Peyer's patch (tissue), 4 donors: ENCODE results near the gene LRG1. TPM values are rescaled to one million over a fixed set of nuclear protein-coding genes. Genes with fewer than 3 reads are reported as not detected.
A peak's percentile ranks its signal among the peaks of the same experiment; 100 is the strongest.

Source experiments
- DNase-seq, 3 donors: peaks; one replicate each; pipeline ENCODE4 v3.0.0-alpha.2; 2017 to 2019
- H3K27ac ChIP-seq, 4 donors: fragments of 200-600 bp; sonication (generic); one replicate each; pipeline ENCODE4 v1.5.1; 2016 to 2019
- H3K27me3 ChIP-seq, 2 donors: fragments of 200-600 bp; sonication (generic); one replicate each; pipeline ENCODE4 v1.5.1; 2019
- H3K36me3 ChIP-seq, 3 donors: fragments of 200-600 bp; sonication (generic); one replicate each; pipeline ENCODE4 v1.5.1; 2016 to 2019
- H3K4me1 ChIP-seq, 4 donors: fragments of 200-600 bp; sonication (generic); one replicate each; pipeline ENCODE4 v1.5.1; 2016 to 2019
- H3K4me3 ChIP-seq, 4 donors: fragments of 200-600 bp; sonication (generic); 1 replicate in 3 of 4; 2 replicates in 1 of 4; pipeline ENCODE4 v1.5.1; 2016 to 2019; ENCODE audit warnings: mild to moderate bottlenecking in 1 of 4
- H3K9me3 ChIP-seq, 4 donors: fragments of 200-600 bp; sonication (generic); one replicate each; pipeline ENCODE4 v1.5.1; 2016 to 2019; ENCODE audit warnings: mild to moderate bottlenecking in 1 of 4
- POLR2A ChIP-seq, 2 donors: fragments of 450-650 bp; IDR thresholded peaks; one replicate each; pipeline ENCODE4 v1.5.1; 2017; ENCODE audit warnings: antibody characterized with exemption in 2 of 2, mild to moderate bottlenecking in 2 of 2, moderate library complexity in 2 of 2
- total RNA-seq, 4 donors: library from RNA; depleted of rRNA; stranded (reverse); fragments of >200 nt; gene quantifications; one replicate each; pipeline ENCODE4 v1.1.0, GENCODE V29; 2016
- TF ChIP-seq, protein P1 (sequence below), 6 experiments: fragments of 450-650 bp in 4 of 6; fragments of 200-600 bp in 2 of 6; sonication (generic) in 1 of 6; IDR thresholded peaks; one replicate each; pipeline ENCODE4 v1.5.1; 2017 to 2019; ENCODE audit warnings: antibody characterized with exemption in 6 of 6, mild to moderate bottlenecking in 3 of 6, moderate library complexity in 1 of 6

Gene LRG1
- total RNA-seq, 4 donors from 2014 or later, result 1.7 to 3.5 (median 3.0) TPM

DNA sequence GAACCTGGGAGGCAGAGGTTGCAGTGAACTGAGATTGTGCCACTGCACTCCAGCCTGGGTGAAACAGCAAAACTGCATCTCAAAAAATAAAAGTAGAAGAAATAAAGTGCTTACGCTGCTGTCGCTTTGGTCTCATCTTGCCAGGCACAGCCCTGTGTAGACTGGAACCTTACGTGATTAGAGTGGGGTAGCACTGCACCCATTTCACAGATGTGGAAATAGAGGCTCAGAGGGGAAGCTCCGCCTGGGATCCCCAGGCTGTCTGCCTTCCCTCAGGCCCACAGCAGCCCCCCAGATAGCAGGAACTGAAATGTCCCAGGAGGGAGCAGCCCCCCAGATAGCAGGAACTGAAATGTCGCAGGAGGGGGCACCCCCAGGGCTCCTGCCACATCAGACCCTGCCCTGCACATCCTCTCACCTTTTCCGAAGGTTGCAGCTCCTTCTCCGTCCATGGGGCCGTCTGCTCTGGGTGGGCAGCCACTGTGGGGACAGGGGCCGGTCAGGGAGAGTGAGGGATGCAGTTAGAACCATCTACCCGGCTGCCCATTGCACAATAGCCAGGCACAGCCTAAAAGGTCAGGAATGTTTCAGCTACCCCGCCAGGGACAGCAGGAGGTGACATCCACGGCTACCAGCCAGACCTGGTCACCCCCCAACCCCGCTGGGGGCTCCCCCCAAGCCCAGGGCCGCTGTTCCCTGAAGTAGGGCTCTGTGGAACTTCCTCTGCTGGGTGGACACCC, 23.5 kb downstream of the LRG1 start:
- Histone ChIP-seq H3K27ac (no peak overlapping the region), H3K36me3 (no peaks in the 10 kb centered on the region), H3K9me3 (no peaks in the 10 kb centered on the region), H3K4me3 (peak overlapping the region in 1 of 4 donors; percentile 39), H3K4me1 (peaks cover 0 to 7% (median 0%) of the 10 kb centered on the region in 4 donors), H3K27me3 (no peaks in the 10 kb centered on the region)
- TF ChIP-seq, protein P1, sequence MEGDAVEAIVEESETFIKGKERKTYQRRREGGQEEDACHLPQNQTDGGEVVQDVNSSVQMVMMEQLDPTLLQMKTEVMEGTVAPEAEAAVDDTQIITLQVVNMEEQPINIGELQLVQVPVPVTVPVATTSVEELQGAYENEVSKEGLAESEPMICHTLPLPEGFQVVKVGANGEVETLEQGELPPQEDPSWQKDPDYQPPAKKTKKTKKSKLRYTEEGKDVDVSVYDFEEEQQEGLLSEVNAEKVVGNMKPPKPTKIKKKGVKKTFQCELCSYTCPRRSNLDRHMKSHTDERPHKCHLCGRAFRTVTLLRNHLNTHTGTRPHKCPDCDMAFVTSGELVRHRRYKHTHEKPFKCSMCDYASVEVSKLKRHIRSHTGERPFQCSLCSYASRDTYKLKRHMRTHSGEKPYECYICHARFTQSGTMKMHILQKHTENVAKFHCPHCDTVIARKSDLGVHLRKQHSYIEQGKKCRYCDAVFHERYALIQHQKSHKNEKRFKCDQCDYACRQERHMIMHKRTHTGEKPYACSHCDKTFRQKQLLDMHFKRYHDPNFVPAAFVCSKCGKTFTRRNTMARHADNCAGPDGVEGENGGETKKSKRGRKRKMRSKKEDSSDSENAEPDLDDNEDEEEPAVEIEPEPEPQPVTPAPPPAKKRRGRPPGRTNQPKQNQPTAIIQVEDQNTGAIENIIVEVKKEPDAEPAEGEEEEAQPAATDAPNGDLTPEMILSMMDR (IDR thresholded peaks at IDR 0.05), result no peak
- no peak for TF ChIP-seq POLR2A (IDR thresholded peaks at IDR 0.05)
- DNase-seq, result no peak

DNA sequence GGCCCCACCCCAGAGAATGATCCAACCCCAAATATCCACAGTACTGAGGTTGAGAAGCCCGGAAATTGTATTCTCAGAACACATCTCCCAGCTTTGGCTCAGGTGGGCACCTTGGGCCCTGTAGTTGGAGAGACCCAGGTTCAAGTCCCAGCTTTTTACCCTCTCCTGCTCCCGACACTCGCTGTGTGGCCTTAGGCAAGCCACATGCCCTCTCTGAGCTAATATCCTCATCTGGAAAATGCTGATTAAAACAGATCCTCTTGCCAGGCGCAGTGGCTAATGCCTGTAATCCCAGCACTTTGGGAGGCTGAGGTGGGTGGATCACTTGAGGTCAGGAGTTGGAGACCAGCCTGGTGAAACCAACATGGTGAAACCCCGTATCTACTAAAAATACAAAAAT, 24.1 kb downstream of the LRG1 start:
- Histone ChIP-seq H3K27ac (no peak overlapping the region), H3K36me3 (no peaks in the 10 kb centered on the region), H3K9me3 (no peaks in the 10 kb centered on the region), H3K4me1 (peaks cover 0 to 7% (median 0%) of the 10 kb centered on the region in 4 donors), H3K27me3 (no peaks in the 10 kb centered on the region), H3K4me3 (no peak overlapping the region)
- no peak for DNase-seq
- TF ChIP-seq, protein P1 (IDR thresholded peaks at IDR 0.05), result no peak
- no peak for TF ChIP-seq POLR2A (IDR thresholded peaks at IDR 0.05)

DNA sequence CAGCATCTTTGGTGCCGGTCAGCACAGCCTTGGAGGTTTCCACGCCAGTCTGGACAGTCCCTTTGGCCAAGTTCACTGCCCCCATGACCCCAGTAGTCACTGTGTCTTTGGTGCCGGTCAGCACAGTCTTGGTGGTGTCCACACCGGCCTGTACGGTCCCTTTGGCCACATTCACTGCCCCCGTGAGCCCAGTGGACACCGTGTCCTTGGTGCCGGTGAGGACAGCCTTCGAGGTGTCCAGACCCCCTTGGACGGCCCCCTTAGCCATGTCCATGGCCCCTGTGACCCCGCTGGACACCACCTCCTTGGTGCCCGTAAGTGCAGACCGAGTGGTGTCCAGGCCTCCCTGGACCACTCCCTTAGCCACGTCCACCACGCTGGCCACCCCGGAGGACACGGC, 26.6 kb downstream of the LRG1 start:
- no peaks in the 10 kb centered on the region for H3K9me3 ChIP-seq
- no peaks in the 10 kb centered on the region for H3K4me1 ChIP-seq
- no peaks in the 10 kb centered on the region for H3K27me3 ChIP-seq
- DNase-seq, result no peak
- no peak for TF ChIP-seq POLR2A (IDR thresholded peaks at IDR 0.05)
- TF ChIP-seq, protein P1 (IDR thresholded peaks at IDR 0.05), result no peak
- H3K27ac ChIP-seq, result no peak overlapping the region
- H3K36me3 ChIP-seq, result no peaks in the 10 kb centered on the region
- H3K4me3 ChIP-seq, result no peak overlapping the region

DNA sequence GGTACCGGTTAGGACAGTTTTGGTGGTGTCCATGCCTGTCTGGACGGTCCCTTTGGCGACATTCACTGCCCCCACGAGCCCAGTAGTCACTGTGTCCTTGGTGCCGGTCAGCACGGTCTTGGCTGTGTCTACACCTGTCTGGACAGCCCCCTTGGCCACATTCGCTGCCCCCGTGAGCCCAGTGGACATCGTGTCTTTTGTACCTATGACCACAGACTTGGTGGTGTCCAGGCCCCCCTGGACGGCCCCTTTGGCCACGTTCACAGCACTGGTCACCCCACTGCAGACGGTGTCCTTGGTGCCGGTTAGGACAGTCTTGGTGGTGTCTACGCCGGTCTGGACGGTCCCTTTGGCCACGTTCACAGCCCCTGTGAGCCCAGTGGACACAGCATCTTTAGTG, 27.8 kb downstream of the LRG1 start:
- H3K9me3 ChIP-seq, result no peaks in the 10 kb centered on the region
- H3K27me3 ChIP-seq, result no peaks in the 10 kb centered on the region
- no peak overlapping the region for H3K4me3 ChIP-seq
- H3K36me3 ChIP-seq, result no peaks in the 10 kb centered on the region
- TF ChIP-seq POLR2A (IDR thresholded peaks at IDR 0.05), result no peak
- TF ChIP-seq, protein P1 (IDR thresholded peaks at IDR 0.05), result no peak
- H3K27ac ChIP-seq, result no peak overlapping the region
- no peaks in the 10 kb centered on the region for H3K4me1 ChIP-seq
- no peak for DNase-seq

DNA sequence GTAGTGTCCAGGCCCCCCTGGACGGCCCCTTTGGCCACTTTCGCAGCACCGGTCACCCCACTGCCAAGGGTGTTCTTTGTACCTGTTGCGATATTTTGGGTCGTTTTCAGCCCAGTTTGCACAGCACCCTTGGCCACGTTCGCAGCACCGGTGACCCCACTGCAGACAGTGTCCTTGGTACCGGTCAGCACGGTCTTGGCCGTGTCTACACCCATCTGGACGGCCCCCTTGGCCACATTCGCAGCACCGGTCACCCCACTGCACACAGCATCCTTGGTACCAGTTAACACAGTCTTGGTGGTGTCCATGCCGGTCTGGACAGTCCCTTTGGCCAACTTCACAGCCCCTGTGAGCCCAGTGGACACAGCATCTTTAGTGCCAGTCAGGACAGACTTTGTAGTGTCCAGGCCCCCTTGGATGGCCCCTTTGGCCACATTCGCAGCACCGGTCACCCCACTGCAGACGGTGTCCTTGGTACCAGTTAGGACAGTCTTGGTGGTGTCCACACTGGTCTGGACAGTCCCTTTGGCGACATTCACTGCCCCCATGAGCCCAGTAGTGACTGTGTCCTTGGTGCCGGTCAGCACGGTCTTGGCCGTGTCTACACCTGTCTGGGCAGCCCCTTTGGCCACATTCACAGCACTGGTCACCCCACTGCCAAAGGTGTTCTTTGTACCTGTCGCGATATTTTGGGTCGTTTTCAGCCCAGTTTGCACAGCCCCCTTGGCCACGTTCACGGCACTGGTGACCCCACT, 28.4 kb downstream of the LRG1 start:
- no peak overlapping the region for H3K4me3 ChIP-seq
- DNase-seq, result no peak
- TF ChIP-seq, protein P1 (IDR thresholded peaks at IDR 0.05), result no peak
- TF ChIP-seq POLR2A (IDR thresholded peaks at IDR 0.05), result no peak
- H3K27me3 ChIP-seq, result no peaks in the 10 kb centered on the region
- H3K4me1 ChIP-seq, result no peaks in the 10 kb centered on the region
- no peaks in the 10 kb centered on the region for H3K9me3 ChIP-seq
- no peak overlapping the region for H3K27ac ChIP-seq
- H3K36me3 ChIP-seq, result no peaks in the 10 kb centered on the region
